Keratinocyte (primary cell): Measurements from ENCODE around the gene NAA15. TPM values are rescaled to one million over a fixed set of nuclear protein-coding genes. Genes with fewer than 3 reads are reported as not detected.

Experiments
- DNase-seq: peaks from one replicate; pipeline ENCODE4 v3.0.0-alpha.2; 2011; ENCODE audit warnings: low read depth, missing footprints, low spot score
- FAIRE-seq: peaks from 2 replicates; lab custom pipeline; 2011; peaks lifted over from hg19 to GRCh38; lab: Jason Lieb, UNC
- H2AFZ ChIP-seq: 2 replicates; pipeline ENCODE4 v1.6.0; 2012; ENCODE audit warnings: low read length, control low read depth, inconsistent platforms; ENCODE audit not compliant: control insufficient read depth
- H3K27ac ChIP-seq: 2 replicates; pipeline ENCODE4 v1.5.1; 2011; ENCODE audit warnings: low read length; ENCODE audit not compliant: control insufficient read depth, insufficient read depth
- H3K27me3 ChIP-seq: 3 replicates; pipeline ENCODE4 v1.6.0; 2011; ENCODE audit warnings: low read length; ENCODE audit not compliant: control insufficient read depth, insufficient read depth; ENCODE audit errors: extremely low read depth
- H3K36me3 ChIP-seq, 2 experiments: 2 replicates in 1 of 2; 3 replicates in 1 of 2; pipeline ENCODE4 v1.5.1; 2011; ENCODE audit warnings: low read length in 2 of 2, mild to moderate bottlenecking in 1 of 2; ENCODE audit not compliant: control insufficient read depth in 2 of 2, insufficient read depth in 2 of 2; ENCODE audit errors: extremely low read depth in 1 of 2
- H3K4me1 ChIP-seq: 3 replicates; pipeline ENCODE4 v1.5.1; 2011; ENCODE audit warnings: low read length; ENCODE audit not compliant: control insufficient read depth, insufficient read depth; ENCODE audit errors: extremely low read depth
- H3K4me2 ChIP-seq: 3 replicates; pipeline ENCODE4 v1.6.0; 2011; ENCODE audit warnings: low read depth, low read length; ENCODE audit not compliant: control insufficient read depth, insufficient read depth; ENCODE audit errors: extremely low read depth
- H3K4me3 ChIP-seq, 3 experiments: fragments of 200-600 bp in 1 of 3; sonication (generic) in 1 of 3; 2 replicates in 2 of 3; 3 replicates in 1 of 3; pipeline ENCODE4 v1.5.1; 2011 to 2016; ENCODE audit warnings: low read length in 3 of 3, mild to moderate bottlenecking in 3 of 3, control low read depth in 2 of 3, inconsistent platforms in 1 of 3, low read depth in 1 of 3, mixed read lengths in 1 of 3, mixed run types in 1 of 3, moderate library complexity in 1 of 3; ENCODE audit not compliant: control insufficient read depth in 2 of 3, insufficient read depth in 2 of 3; ENCODE audit errors: extremely low read depth in 1 of 3
- H3K79me2 ChIP-seq: 2 replicates; pipeline ENCODE4 v1.6.0; 2012; ENCODE audit warnings: low read length; ENCODE audit not compliant: control insufficient read depth, insufficient read depth
- H3K9ac ChIP-seq: 3 replicates; pipeline ENCODE4 v1.6.0; 2011; ENCODE audit warnings: low read length; ENCODE audit not compliant: control insufficient read depth, insufficient read depth; ENCODE audit errors: extremely low read depth
- H3K9me1 ChIP-seq: 3 replicates; pipeline ENCODE4 v1.6.0; 2011; ENCODE audit warnings: low read length; ENCODE audit not compliant: control insufficient read depth, insufficient read depth; ENCODE audit errors: extremely low read depth
- H3K9me3 ChIP-seq: 2 replicates; pipeline ENCODE4 v1.5.1; 2012; ENCODE audit warnings: low read depth, low read length; ENCODE audit not compliant: control insufficient read depth
- H4K20me1 ChIP-seq: 3 replicates; pipeline ENCODE4 v1.6.0; 2011; ENCODE audit warnings: low read length; ENCODE audit not compliant: control insufficient read depth, insufficient read depth; ENCODE audit errors: extremely low read depth
- EZH2 ChIP-seq: IDR thresholded peaks from one replicate; pipeline ENCODE4 v1.6.1; 2012; ENCODE audit warnings: inconsistent platforms, mild to moderate bottlenecking, low read length, moderate library complexity
- dilution Hi-C: fragments of 300-500 bp; cut with MboI; formaldehyde crosslinking; loops from one replicate; pipeline ENCODE4 v1.7.0; 2020; ENCODE audit warnings: low sequenced_read_pairs; ENCODE audit not compliant: extremely low pct_ligation_motif_present
- polyA plus RNA-seq, 5 experiments: library from polyadenylated mRNA; depleted of rRNA in 3 of 5; stranded (reverse) in 3 of 5; stranded (forward) in 1 of 5; unstranded in 1 of 5; fragments of >200 nt; gene quantifications; 1 replicate in 1 of 5; 2 replicates in 3 of 5; 3 replicates in 1 of 5; pipeline versions ENCODE4 v1.2.1 to v1.2.3, GENCODE V29; 2011 to 2012; ENCODE audit warnings: missing spikeins in 2 of 5, low read depth in 1 of 5, low replicate concordance in 1 of 5
- TF ChIP-seq, protein P1 (sequence below), 3 experiments: IDR thresholded peaks in 1 of 3; conservative IDR thresholded peaks in 1 of 3; optimal IDR thresholded peaks in 1 of 3; 2 replicates in 2 of 3; 3 replicates in 1 of 3; pipeline versions ENCODE3 to v1.5.1; 2011; ENCODE audit warnings: low read length in 3 of 3, mild to moderate bottlenecking in 3 of 3, moderate library complexity in 2 of 3, control low read depth in 1 of 3, inconsistent platforms in 1 of 3; ENCODE audit not compliant: insufficient read depth in 2 of 3; ENCODE audit errors: extremely low read depth in 1 of 3

Gene NAA15
- polyA plus RNA-seq, 1 donor (not counting 4 experiments of a cell fraction or from before 2014, with no cell fraction given), result 37.2 TPM

- DNase-seq, result no peak
- Histone ChIP-seq H3K27me3 (no peaks in the 10 kb centered on the region), H3K79me2 (no peaks in the 10 kb centered on the region), H3K9ac (no peak overlapping the region), H3K9me1 (no peaks in the 10 kb centered on the region), H3K27ac (no peak overlapping the region), H3K4me1 (peaks cover 10% of the 10 kb centered on the region), H2AFZ (peak overlapping the region; percentile 37), H3K4me3 (peak overlapping the region in 2 of 3 experiments; percentile 26 to 47), H3K4me2 (peak overlapping the region; percentile 56), H3K9me3 (no peaks in the 10 kb centered on the region), H3K36me3 (no peaks in the 10 kb centered on the region), H4K20me1 (no peaks in the 10 kb centered on the region)
- TF ChIP-seq, protein P1, sequence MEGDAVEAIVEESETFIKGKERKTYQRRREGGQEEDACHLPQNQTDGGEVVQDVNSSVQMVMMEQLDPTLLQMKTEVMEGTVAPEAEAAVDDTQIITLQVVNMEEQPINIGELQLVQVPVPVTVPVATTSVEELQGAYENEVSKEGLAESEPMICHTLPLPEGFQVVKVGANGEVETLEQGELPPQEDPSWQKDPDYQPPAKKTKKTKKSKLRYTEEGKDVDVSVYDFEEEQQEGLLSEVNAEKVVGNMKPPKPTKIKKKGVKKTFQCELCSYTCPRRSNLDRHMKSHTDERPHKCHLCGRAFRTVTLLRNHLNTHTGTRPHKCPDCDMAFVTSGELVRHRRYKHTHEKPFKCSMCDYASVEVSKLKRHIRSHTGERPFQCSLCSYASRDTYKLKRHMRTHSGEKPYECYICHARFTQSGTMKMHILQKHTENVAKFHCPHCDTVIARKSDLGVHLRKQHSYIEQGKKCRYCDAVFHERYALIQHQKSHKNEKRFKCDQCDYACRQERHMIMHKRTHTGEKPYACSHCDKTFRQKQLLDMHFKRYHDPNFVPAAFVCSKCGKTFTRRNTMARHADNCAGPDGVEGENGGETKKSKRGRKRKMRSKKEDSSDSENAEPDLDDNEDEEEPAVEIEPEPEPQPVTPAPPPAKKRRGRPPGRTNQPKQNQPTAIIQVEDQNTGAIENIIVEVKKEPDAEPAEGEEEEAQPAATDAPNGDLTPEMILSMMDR (optimal IDR thresholded peaks at IDR 0.05 in 1 of 3, IDR thresholded peaks at IDR 0.05 in 1 of 3, conservative IDR thresholded peaks at IDR 0.05 in 1 of 3; ENCODE audit: extremely low read depth in 1 of 3, insufficient read depth in 2 of 3, low read length in 3 of 3), result no peak
- no peak for TF ChIP-seq EZH2
- no peak for FAIRE-seq
- dilution Hi-C loops, result no loop called here
Observed at GRCh38 chr4:139266583-139267257, 34.6 kb upstream of the NAA15 start.

GRCh38 chr4:139267301-139267700 is 34.0 kb upstream of the NAA15 start:
- H3K9ac ChIP-seq, result no peak overlapping the region
- no peak overlapping the region for H2AFZ ChIP-seq
- dilution Hi-C loops, result no loop called here
- FAIRE-seq (no peak), DNase-seq (no peak)
- H3K4me2 ChIP-seq, result peak overlapping the region; percentile 56
- TF ChIP-seq, protein P1 (optimal IDR thresholded peaks at IDR 0.05 in 1 of 3, IDR thresholded peaks at IDR 0.05 in 1 of 3, conservative IDR thresholded peaks at IDR 0.05 in 1 of 3; ENCODE audit: extremely low read depth in 1 of 3, insufficient read depth in 2 of 3, low read length in 3 of 3), result no peak
- no peak for TF ChIP-seq EZH2
- H3K36me3 ChIP-seq, result no peaks in the 10 kb centered on the region
- no peak overlapping the region for H3K27ac ChIP-seq
- no peaks in the 10 kb centered on the region for H3K79me2 ChIP-seq
- H3K4me3 ChIP-seq, result no peak overlapping the region
- peaks cover 10% of the 10 kb centered on the region for H3K4me1 ChIP-seq
- no peaks in the 10 kb centered on the region for H3K9me1 ChIP-seq
- no peaks in the 10 kb centered on the region for H4K20me1 ChIP-seq
- H3K9me3 ChIP-seq, result no peaks in the 10 kb centered on the region
- no peaks in the 10 kb centered on the region for H3K27me3 ChIP-seq
